ENCODE results near the gene TRIM24.

GRCh38 chr7:138549082-138549481 is 89.0 kb downstream of the TRIM24 start:
- TF ChIP-seq CTCF (conservative IDR thresholded peaks at IDR 0.05; ENCODE audit: low read depth, low read length) (no peak), EZH2 (IDR thresholded peaks at IDR 0.05; ENCODE audit: borderline replicate concordance, low read depth, low read length, poor library complexity, severe bottlenecking) (no peak)

Data from A673 (cell line).